Pancreas (tissue), 10 donors: ENCODE results near the gene LATS2. TPM values are rescaled to one million over a fixed set of nuclear protein-coding genes. Genes with fewer than 3 reads are reported as not detected.

Experiments used
- ATAC-seq, 4 donors: fragments of 200-7000 bp; cut with Tn5 transposase; one replicate each; pipeline versions ENCODE4 v1.8.0 to v1.9.1; 2020; ENCODE audit warnings: mild to moderate bottlenecking in 4 of 4, moderate library complexity in 4 of 4
- DNase-seq, 6 donors: peaks; one replicate each; pipeline ENCODE4 v3.0.0-alpha.2; 2020
- FAIRE-seq: peaks from 2 replicates; lab custom pipeline; 2012; peaks lifted over from hg19 to GRCh38; lab: Jason Lieb, UNC
- H3K27ac ChIP-seq, 4 donors: fragments of 200-600 bp; sonication (generic); 1 replicate in 3 of 4; 2 replicates in 1 of 4; pipeline versions ENCODE4 v1.5.0 to v1.8.0; 2020
- H3K27me3 ChIP-seq, 4 donors: fragments of 200-600 bp; one replicate each; pipeline ENCODE4 v1.8.0; 2021
- H3K36me3 ChIP-seq, 3 donors: fragments of 200-600 bp; sonication (generic) in 1 of 3; one replicate each; pipeline versions ENCODE4 v1.5.0 to v1.8.0; 2020 to 2021
- H3K4me1 ChIP-seq, 3 donors: fragments of 200-600 bp; one replicate each; pipeline ENCODE4 v1.8.0; 2021
- H3K4me3 ChIP-seq, 4 donors: fragments of 200-600 bp; sonication (generic) in 2 of 4; one replicate each; pipeline versions ENCODE4 v1.5.0 to v1.8.0; 2020 to 2021
- H3K9me3 ChIP-seq, 4 donors: fragments of 200-600 bp; one replicate each; pipeline ENCODE4 v1.8.0; 2021
- CTCF ChIP-seq, 4 donors: fragments of 200-600 bp; sonication (generic) in 3 of 4; IDR thresholded peaks; one replicate each; pipeline versions ENCODE4 v1.5.0 to v1.8.0; 2021; ENCODE audit warnings: antibody characterized with exemption in 4 of 4
- WGBS, 2 donors: extraction: QIAGEN DNeasy Blood & Tissue Kit; methylation state at CpG; one replicate each; pipeline ENCODE4 v1.1.7; 2013; 5-methylcytosine and 5-hydroxymethylcytosine counted together
- intact Hi-C, 3 donors: fragments of 100-400 bp; cut with DNase I; formaldehyde crosslinking; loops; one replicate each; pipeline versions ENCODE4 v1.11.1 to v1.14.2; 2022
- polyA plus RNA-seq, 2 donors: library from polyadenylated mRNA; stranded (reverse); fragments of 200-250 nt; gene quantifications; one replicate each; pipeline ENCODE4 v1.2.3, GENCODE V29; 2013
- total RNA-seq, 6 donors: library from RNA; stranded (reverse); fragmentation: NEBNext Ultra II Directional in 4 of 6; extraction: Animal tissue kit (Norgen Biotek cat#: 25700) in 4 of 6; gene quantifications; one replicate each; pipeline versions ENCODE4 v1.2.1 to v1.2.4, GENCODE V29; 2021 to 2023
- donor health status: healthy with polysubstance abuse.
- donor health status: DM: no; HTN: no; CAD: no; lungs with moderate emphysema.
- donor health status: DM: no; HTN: no; CAD: no.
- donor health status: control.
- donor health status: control.
- donor health status: Bipolar disorder and iron deficiency.
- donor health status: DM: yes; HTN: yes; CAD: no.
- donor health status: DM: no; HTN: no; CAD: no.
- donor health status: DM: no; HTN: no; CAD: no.
- donor health status: DM: yes; HTN: yes; CAD: no.

LATS2 gene
- total and polyA plus RNA-seq, 8 donors, result 3.8 to 12.5 (median 7.1) TPM

- peak in 2 of 4 donors; percentile 23 to 27 for ATAC-seq
- intact Hi-C loops, result no loop called here
- no peak for FAIRE-seq
- peaks cover 0 to 5% (median 0%) of the 10 kb centered on the region in 4 donors for H3K27me3 ChIP-seq
- peaks cover 0 to 4% (median 3%) of the 10 kb centered on the region in 3 donors for H3K4me1 ChIP-seq
- no peaks in the 10 kb centered on the region for H3K9me3 ChIP-seq
- no peaks in the 10 kb centered on the region for H3K36me3 ChIP-seq
- H3K4me3 ChIP-seq, result no peak overlapping the region
- TF ChIP-seq CTCF (IDR thresholded peaks at IDR 0.05), result no peak
- WGBS, 2 donors, result 30 to 39% methylated on average over 4 of the region's 4 CpGs
- no peak for DNase-seq
- no peak overlapping the region for H3K27ac ChIP-seq
Measured at GRCh38 chr13:21071015-21071414, 9.6 kb upstream of the LATS2 start.

- Histone ChIP-seq H3K27me3 (no peaks in the 10 kb centered on the region), H3K27ac (no peak overlapping the region), H3K36me3 (no peaks in the 10 kb centered on the region), H3K4me3 (no peak overlapping the region), H3K4me1 (no peaks in the 10 kb centered on the region), H3K9me3 (no peaks in the 10 kb centered on the region)
- ATAC-seq, result peak in 3 of 4 donors; percentile 51 to 79 (median 70)
- no peak for TF ChIP-seq CTCF (IDR thresholded peaks at IDR 0.05)
- DNase-seq, result peak in 1 of 6 donors; percentile 26
- WGBS, 2 donors, result 70 to 78% methylated on average over 6 of the region's 6 CpGs
- no peak for FAIRE-seq
- intact Hi-C loops, result no loop called here
Measured at GRCh38 chr13:21069561-21070004, 8.2 kb upstream of the LATS2 start.

GRCh38 chr13:21067848-21068247 is 6.5 kb upstream of the LATS2 start:
- no peak overlapping the region for H3K27ac ChIP-seq
- no peak for FAIRE-seq
- H3K4me3 ChIP-seq, result no peak overlapping the region
- no peak for TF ChIP-seq CTCF (IDR thresholded peaks at IDR 0.05)
- H3K36me3 ChIP-seq, result no peaks in the 10 kb centered on the region
- DNase-seq, result no peak
- H3K4me1 ChIP-seq, result no peaks in the 10 kb centered on the region
- 72 to 82% methylated on average over 4 of the region's 4 CpGs for WGBS, 2 donors
- H3K9me3 ChIP-seq, result no peaks in the 10 kb centered on the region
- ATAC-seq, result no peak
- no peaks in the 10 kb centered on the region for H3K27me3 ChIP-seq
- intact Hi-C loops, result no loop called here

GRCh38 chr13:21066946-21067345 is 5.6 kb upstream of the LATS2 start:
- no peak for ATAC-seq
- DNase-seq, result no peak
- no peaks in the 10 kb centered on the region for H3K27me3 ChIP-seq
- no peaks in the 10 kb centered on the region for H3K4me1 ChIP-seq
- intact Hi-C loops, result no loop called here
- no peaks in the 10 kb centered on the region for H3K36me3 ChIP-seq
- 87 to 94% methylated on average over 4 of the region's 4 CpGs for WGBS, 2 donors
- no peak for TF ChIP-seq CTCF (IDR thresholded peaks at IDR 0.05)
- no peaks in the 10 kb centered on the region for H3K9me3 ChIP-seq
- no peak for FAIRE-seq
- H3K4me3 ChIP-seq, result no peak overlapping the region
- no peak overlapping the region for H3K27ac ChIP-seq

GRCh38 chr13:21065686-21066085 is 4.3 kb upstream of the LATS2 start:
- WGBS, 2 donors, result 86 to 90% methylated on average over 2 of the region's 2 CpGs
- H3K27me3 ChIP-seq, result no peaks in the 10 kb centered on the region
- ATAC-seq, result no peak
- H3K4me3 ChIP-seq, result no peak overlapping the region
- no peak for TF ChIP-seq CTCF (IDR thresholded peaks at IDR 0.05)
- H3K4me1 ChIP-seq, result no peaks in the 10 kb centered on the region
- no peaks in the 10 kb centered on the region for H3K36me3 ChIP-seq
- no peaks in the 10 kb centered on the region for H3K9me3 ChIP-seq
- no peak for DNase-seq
- no peak overlapping the region for H3K27ac ChIP-seq
- FAIRE-seq, result no peak
- intact Hi-C loops, result no loop called here
